CD4-positive, alpha-beta T cell treated with Interleukin-17A for 4 hours (primary cell): ENCODE data around the gene SSBP3.
A peak's percentile ranks its signal among the peaks of the same experiment; 100 is the strongest.

Experiments used
- DNase-seq: peaks from one replicate; pipeline ENCODE4 v3.0.0-alpha.2; 2020; ENCODE audit warnings: mixed read lengths

The SSBP3 gene

DNA sequence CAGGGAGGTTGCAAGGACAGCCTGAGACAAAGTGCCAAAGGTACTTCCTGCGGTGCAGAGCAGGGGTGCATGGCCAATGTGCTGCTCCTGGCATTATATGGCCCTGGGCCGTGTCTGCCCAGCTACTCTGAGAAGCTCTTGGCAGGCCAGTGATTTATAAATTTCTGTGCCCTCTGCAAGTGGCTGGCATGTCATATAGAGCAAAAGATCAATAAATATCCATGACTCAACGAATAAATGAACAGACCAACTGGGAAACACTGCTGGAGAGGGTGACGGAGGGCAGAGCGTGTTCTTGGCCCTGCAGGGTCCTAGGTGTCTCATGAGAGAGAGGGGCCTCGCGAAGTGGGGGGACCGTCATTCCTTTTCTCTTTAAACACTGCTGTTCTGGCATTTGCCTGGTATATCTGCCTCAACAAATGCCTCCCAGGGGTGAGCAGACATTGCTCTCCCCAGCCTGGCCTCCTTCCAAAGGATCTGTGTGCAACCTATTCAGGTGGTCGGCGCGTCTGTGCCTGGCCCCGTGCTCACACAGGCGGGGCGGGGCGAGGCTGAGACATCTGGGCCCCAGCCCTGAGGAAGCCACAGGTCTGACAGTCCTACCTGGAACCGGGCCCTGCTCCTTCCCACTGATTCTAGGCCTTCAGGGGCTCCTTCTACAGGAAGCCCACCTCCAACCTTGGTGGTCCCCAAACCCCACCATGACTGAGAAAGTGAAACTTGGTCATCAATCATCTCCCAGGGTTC is 123.9 kb downstream of the SSBP3 start:
- DNase-seq = no peak

GRCh38 chr1:54280651-54281050 is 125.5 kb downstream of the SSBP3 start:
- peak; percentile 36 for DNase-seq

DNA sequence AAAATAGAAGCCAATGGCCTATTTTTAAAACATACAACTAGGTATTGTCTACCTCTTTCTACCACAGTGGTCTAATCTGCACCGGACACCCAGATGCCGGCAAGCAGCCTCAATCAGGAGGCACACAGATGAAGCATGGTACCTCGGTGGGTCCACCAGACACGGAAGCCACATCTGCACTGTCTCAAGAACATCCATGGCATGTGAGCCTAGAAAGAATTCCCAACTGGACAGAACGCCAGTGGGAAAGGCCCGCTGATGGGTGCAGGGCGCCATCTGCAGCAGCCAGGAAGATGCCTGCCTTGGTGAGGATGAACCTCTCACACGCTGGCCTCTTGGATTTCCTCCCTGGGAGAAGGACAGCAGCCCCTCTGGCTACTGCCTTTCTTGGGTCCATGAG is 126.7 kb downstream of the SSBP3 start:
- no peak for DNase-seq

DNA sequence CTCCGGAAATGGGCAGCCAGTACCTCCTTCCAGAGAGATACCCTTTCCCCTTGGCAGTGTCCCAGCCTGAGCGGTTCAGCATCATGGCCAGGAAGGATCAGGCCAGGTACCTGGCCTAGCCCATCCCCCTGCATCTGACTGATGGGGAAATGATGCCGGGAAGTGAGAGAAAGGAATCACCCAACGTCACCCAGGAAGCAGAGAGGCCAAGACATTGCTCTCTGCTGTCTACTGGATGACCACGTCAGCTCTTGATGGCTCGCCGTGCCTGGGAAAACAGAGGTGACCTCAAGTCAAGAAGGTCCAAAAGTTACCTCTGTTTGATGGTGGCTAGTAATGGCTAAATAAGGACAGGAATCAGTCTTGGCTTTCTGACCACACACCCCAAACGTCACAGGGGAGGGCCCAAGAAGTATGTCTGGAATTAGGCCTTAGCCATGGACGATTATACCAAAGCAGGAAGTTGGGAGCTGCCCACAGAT is 127.2 kb downstream of the SSBP3 start:
- DNase-seq = no peak

- no peak for DNase-seq
Measured at GRCh38 chr1:54277451-54278341, 128.5 kb downstream of the SSBP3 start.

- no peak for DNase-seq
Measured at GRCh38 chr1:54276617-54277450, 129.4 kb downstream of the SSBP3 start.

GRCh38 chr1:54275349-54275748 is 130.8 kb downstream of the SSBP3 start:
- no peak for DNase-seq

DNA sequence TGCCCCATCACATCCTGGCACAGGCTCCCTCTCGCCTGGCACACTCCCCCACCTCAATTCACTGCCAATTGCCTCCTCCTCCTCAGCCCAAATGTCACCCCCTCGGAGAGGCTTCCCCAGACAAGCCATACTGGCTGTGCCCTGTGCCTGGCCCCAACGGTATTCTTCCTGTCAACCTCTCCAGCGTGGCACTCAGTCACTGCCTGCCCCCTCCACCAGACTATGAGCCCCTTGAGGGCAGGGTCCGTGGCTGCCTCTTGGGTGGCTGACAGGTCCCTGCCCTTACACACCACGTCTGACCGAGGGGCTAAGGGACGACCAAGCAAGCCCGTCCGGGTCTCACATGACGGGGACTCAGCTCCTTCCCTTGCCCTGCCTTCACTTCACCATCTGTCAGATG is 131.3 kb downstream of the SSBP3 start:
- no peak for DNase-seq

DNA sequence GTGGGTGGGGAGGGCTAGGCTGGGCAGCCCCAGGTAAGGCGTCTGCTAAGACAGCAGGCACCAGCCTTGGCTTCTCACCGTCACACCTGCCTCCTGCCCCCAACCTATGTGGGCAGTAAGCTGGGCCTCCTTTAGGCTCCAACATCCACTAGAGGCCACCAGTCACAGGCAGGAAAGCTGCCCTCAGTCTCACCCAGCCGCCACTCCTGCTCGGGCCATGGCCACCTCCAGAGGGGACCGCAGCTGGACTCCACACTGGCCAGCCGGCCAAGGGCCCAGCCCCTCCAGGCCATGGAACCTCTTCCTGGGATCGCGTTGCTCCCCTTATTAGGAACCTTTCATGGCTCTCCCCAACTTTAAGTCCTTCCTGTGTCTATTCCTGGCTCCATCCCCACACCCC is 131.7 kb downstream of the SSBP3 start:
- no peak for DNase-seq

- no peak for DNase-seq
Measured at GRCh38 chr1:54273795-54274163, 132.4 kb downstream of the SSBP3 start.

GRCh38 chr1:54273092-54273794 is 133.0 kb downstream of the SSBP3 start:
- DNase-seq = peak; percentile 23

DNA sequence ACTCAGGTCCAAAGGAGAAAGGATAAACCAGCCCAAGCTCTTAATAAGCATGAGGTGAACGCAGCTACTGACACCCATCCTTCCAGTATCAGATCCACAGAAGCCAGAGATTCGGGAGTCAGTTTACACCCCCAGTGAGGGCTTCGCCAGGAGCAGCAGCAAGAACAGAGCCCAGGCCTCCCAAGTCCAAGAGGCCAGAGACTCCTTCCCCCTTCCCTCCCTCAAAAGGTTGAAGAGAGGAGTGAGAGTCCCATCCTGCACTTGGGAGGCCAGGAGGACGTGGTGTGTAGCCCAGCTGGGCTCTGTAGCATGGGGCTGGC is 133.5 kb downstream of the SSBP3 start:
- no peak for DNase-seq

- no peak for DNase-seq
Measured at GRCh38 chr1:54272134-54272533, 134.1 kb downstream of the SSBP3 start.

DNA sequence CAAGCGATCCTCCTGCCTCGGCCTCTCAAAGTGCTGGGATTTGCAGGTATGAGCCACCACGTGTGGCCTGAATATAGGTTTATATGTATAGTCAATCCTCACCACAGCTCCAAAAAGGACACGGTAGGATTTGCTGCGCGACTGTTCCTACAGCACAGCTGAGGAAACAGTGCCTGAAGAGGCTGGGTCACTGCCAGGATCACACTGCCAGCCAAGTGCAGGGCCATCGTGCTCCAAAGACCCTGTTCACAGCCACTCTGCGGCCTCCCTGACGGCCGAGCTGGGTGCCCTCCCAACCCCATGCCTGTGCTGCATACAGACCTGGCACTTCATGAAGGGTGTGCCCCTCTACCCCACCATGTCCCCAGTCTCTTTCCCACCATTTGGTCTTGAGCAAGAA is 134.9 kb downstream of the SSBP3 start:
- DNase-seq = no peak

- DNase-seq = peak; percentile 22
Measured at GRCh38 chr1:54270543-54270942, 135.7 kb downstream of the SSBP3 start.

GRCh38 chr1:54268762-54269297 is 137.4 kb downstream of the SSBP3 start:
- DNase-seq = no peak

DNA sequence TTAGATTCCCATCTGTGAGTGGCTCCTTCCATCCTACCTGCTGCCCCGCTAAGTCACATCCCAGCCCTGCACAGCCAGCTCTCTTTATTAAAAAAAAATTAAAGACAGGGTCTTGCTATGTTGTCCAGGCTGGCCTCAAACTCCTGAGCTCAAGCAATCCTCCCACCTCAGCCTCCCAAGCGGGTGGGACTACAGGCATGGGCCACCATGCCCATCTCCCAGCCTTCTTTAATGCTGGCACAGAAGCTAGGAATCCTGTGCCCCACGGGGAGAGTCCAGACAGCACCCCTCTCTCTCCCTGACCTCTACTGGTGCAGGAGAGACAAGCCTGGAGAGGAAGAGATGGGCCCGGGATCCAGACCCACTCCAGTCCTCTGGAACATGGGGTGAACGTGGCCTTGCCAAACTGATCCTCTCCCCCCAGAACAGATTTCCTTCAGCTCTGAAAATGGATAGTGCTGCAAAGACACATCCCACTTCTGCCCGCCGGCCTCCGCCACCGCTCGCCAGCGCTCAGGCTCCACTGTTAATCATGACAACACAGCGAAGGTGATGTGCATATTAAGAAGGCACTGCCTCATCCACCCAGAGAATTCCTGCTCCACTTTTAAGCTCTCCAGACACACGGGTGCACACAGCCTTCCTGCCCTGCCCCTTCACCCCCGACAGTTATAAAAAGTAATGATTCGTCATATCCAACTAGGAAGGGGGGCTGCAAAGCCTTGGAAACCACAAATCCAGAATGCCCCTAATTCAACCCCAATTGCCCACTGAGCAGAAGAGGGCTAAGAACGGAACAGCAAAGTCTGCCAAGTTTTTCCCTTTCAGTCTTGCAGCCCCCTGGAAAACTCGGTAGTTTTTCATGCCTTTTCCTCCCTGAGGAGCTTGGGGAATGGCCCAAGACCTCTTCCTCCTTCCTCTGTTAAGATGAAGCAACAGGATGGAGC is 138.1 kb downstream of the SSBP3 start:
- no peak for DNase-seq

- DNase-seq = no peak
Measured at GRCh38 chr1:54266908-54267307, 139.3 kb downstream of the SSBP3 start.

GRCh38 chr1:54266195-54266594 is 140.0 kb downstream of the SSBP3 start:
- no peak for DNase-seq

- DNase-seq = no peak
Measured at GRCh38 chr1:54265659-54266058, 140.5 kb downstream of the SSBP3 start.

DNA sequence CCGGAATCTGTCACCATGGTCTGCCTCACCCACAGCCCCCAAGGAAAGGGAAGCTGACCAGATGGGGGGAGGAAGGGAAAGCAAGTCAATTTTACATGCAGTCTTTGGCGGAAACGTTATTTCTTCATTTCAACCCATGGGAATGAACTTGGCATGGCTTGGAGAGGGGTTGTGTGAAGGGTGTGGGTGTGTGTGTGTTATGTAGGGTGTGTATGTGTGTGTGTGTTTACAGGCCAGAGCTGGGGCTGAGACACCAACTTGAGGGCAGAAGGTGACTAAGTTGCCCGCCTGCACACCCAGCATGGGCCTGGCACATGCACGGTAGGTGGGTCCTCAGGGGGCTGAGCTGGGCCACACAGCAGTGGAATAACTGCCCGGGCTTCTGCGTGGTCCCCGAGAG is 141.1 kb downstream of the SSBP3 start:
- no peak for DNase-seq
